PC-3 (cell line): ENCODE results near the gene NMNAT2.

ENCODE experiments used
- CTCF ChIP-seq: fragments of 300-600 bp; sonication (generic); conservative IDR thresholded peaks from 2 replicates; pipeline ENCODE4 v1.5.1; 2017; ENCODE audit warnings: antibody characterized with exemption, low read depth, mild to moderate bottlenecking, low read length
- EZH2 ChIP-seq: fragments of 300-600 bp; sonication (generic); IDR thresholded peaks from one replicate; pipeline ENCODE4 v1.6.1; 2017; ENCODE audit warnings: antibody characterized with exemption, mild to moderate bottlenecking, low read length; ENCODE audit not compliant: unreplicated experiment
- EZH2phosphoT487 ChIP-seq: fragments of 300-600 bp; sonication (generic); IDR thresholded peaks from 2 replicates; pipeline ENCODE4 v1.6.1; 2018; ENCODE audit warnings: mild to moderate bottlenecking, antibody characterized with exemption, low read length, borderline replicate concordance

GRCh38 chr1:183249941-183250452 is 168.2 kb downstream of the NMNAT2 start:
- TF ChIP-seq CTCF (no peak), EZH2 (no peak), EZH2phosphoT487 (no peak)
